ENCODE data around the gene MED13L. TPM values are rescaled to one million over a fixed set of nuclear protein-coding genes. Genes with fewer than 3 reads are reported as not detected.

The MED13L gene
- total and polyA plus RNA-seq, 2 of the 8 experiments (the other 6 are each of a cell fraction or from before 2014, with no cell fraction given) = 15.9 to 51.7 TPM

GRCh38 chr12:116066381-116067230 is 210.9 kb downstream of the MED13L start (continued):
- TF ChIP-seq CTCF (IDR thresholded peaks at IDR 0.05; ENCODE audit: control extremely low read depth in 1 of 3, insufficient read depth in 1 of 3, low read depth in 1 of 3, low read length in 3 of 3) (peak; percentile 67 to 77 (median 68)), POLR2A (IDR thresholded peaks at IDR 0.05; ENCODE audit: control extremely low read depth in 1 of 2, low read depth in 2 of 2, low read length in 2 of 2) (no peak), CHD2 (IDR thresholded peaks at IDR 0.05; ENCODE audit: low read length) (no peak), EP300 (IDR thresholded peaks at IDR 0.05; ENCODE audit: borderline replicate concordance in 1 of 2, low read depth in 2 of 2, low read length in 2 of 2) (no peak), SP4 (IDR thresholded peaks at IDR 0.05; ENCODE audit: low read length) (no peak), RBBP5 (IDR thresholded peaks at IDR 0.05; ENCODE audit: borderline replicate concordance, low read depth, low read length) (no peak)
- TF ChIP-seq, protein P1, sequence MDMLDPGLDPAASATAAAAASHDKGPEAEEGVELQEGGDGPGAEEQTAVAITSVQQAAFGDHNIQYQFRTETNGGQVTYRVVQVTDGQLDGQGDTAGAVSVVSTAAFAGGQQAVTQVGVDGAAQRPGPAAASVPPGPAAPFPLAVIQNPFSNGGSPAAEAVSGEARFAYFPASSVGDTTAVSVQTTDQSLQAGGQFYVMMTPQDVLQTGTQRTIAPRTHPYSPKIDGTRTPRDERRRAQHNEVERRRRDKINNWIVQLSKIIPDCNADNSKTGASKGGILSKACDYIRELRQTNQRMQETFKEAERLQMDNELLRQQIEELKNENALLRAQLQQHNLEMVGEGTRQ (IDR thresholded peaks at IDR 0.05; ENCODE audit: low read length) = no peak
